GM12878 (cell line): ENCODE measurements around the gene KLHL2. TPM values are rescaled to one million over a fixed set of nuclear protein-coding genes. Genes with fewer than 3 reads are reported as not detected.
A peak's percentile ranks its signal among the peaks of the same experiment; 100 is the strongest.

Experiments
- ATAC-seq: fragments of 200-7000 bp; cut with Tn5 transposase; 3 replicates; pipeline ENCODE4 v1.9.1; 2020; ENCODE audit warnings: mild to moderate bottlenecking, moderate library complexity
- BruUV-seq: library from RNA; stranded (reverse); fragments of 400-500 nt; replicated peaks from 2 replicates; lab custom pipeline; 2021; lab: Mats Ljungman, UMichigan
- CTCF ChIA-PET: fragments of 300-600 bp; sonication (Branson Sonifier 250); formaldehyde crosslinking; extraction: SDS; loops from one replicate; lab custom pipeline; 2021; ENCODE audit warnings: inconsistent platforms; lab: Yijun Ruan, JAX
- POLR2A ChIA-PET: fragments of 350-600 bp; formaldehyde crosslinking; extraction: SDS; loops from one replicate; lab custom pipeline; 2021; ENCODE audit warnings: inconsistent platforms; lab: Charles Lee
- RAD21 ChIA-PET: fragments of 300-600 bp; sonication (Branson Sonifier 250); formaldehyde crosslinking; loops from one replicate; lab custom pipeline; 2023; ENCODE audit warnings: antibody characterized with exemption; ENCODE audit not compliant: unreplicated experiment; lab: Charles Lee
- SMC1A ChIA-PET: fragments of 300-600 bp; sonication (Branson Sonifier 250); formaldehyde crosslinking; loops from one replicate; lab custom pipeline; 2023; ENCODE audit not compliant: unreplicated experiment, uncharacterized antibody; lab: Charles Lee
- DNase-seq: peaks from one replicate; pipeline ENCODE4 v3.0.0-alpha.2; 2011; ENCODE audit warnings: low read depth, low spot score
- FAIRE-seq: peaks from 3 replicates; lab custom pipeline; 2011; peaks lifted over from hg19 to GRCh38; lab: Jason Lieb, UNC
- H2AFZ ChIP-seq: 2 replicates; pipeline ENCODE4 v1.6.0; 2011; ENCODE audit warnings: low read depth, low read length, control low read depth; ENCODE audit not compliant: control insufficient read depth
- H3K27ac ChIP-seq: 2 replicates; pipeline ENCODE4 v1.5.1; 2011; ENCODE audit warnings: control low read depth; ENCODE audit not compliant: control insufficient read depth, insufficient read depth
- H3K27me3 ChIP-seq, 2 experiments: replicated peaks in 1 of 2; 2 replicates each; pipeline versions ENCODE4 v1.6.0 to v1.6.1; 2011; ENCODE audit warnings: low read length in 1 of 2; ENCODE audit not compliant: control insufficient read depth in 2 of 2, insufficient read depth in 2 of 2
- H3K36me3 ChIP-seq, 2 experiments: 2 replicates each; pipeline ENCODE4 v1.5.1; 2011; ENCODE audit warnings: low read length in 1 of 2; ENCODE audit not compliant: control insufficient read depth in 2 of 2, insufficient read depth in 2 of 2
- H3K4me1 ChIP-seq: 2 replicates; pipeline ENCODE4 v1.6.1; 2011; ENCODE audit warnings: mild to moderate bottlenecking, low read length, moderate library complexity, mixed read lengths; ENCODE audit not compliant: control insufficient read depth, insufficient read depth
- H3K4me2 ChIP-seq: 2 replicates; pipeline ENCODE4 v1.6.0; 2011; ENCODE audit warnings: control low read depth; ENCODE audit not compliant: control insufficient read depth, insufficient read depth
- H3K4me3 ChIP-seq: fragments of 200-600 bp; sonication (generic); 2 replicates; pipeline ENCODE4 v1.5.1; 2016
- H3K79me2 ChIP-seq: 2 replicates; pipeline ENCODE4 v1.6.0; 2011; ENCODE audit warnings: low read length; ENCODE audit not compliant: control insufficient read depth, insufficient read depth
- H3K9ac ChIP-seq: 2 replicates; pipeline ENCODE4 v1.8.0; 2011; ENCODE audit warnings: low read length, control low read depth, mixed read lengths; ENCODE audit not compliant: control insufficient read depth, insufficient read depth
- H3K9me3 ChIP-seq: replicated peaks from 3 replicates; pipeline ENCODE4 v1.5.1; 2011; ENCODE audit warnings: mild to moderate bottlenecking, low read length; ENCODE audit not compliant: control insufficient read depth, insufficient read depth
- H4K20me1 ChIP-seq: 2 replicates; pipeline ENCODE4 v1.6.0; 2011; ENCODE audit not compliant: control insufficient read depth, insufficient read depth
- ASH2L ChIP-seq: fragments of 300-600, 200-600 bp; sonication (generic); IDR thresholded peaks from 2 replicates; pipeline ENCODE4 v1.6.1; 2017; ENCODE audit warnings: low read depth, mild to moderate bottlenecking, borderline replicate concordance
- DPF2 ChIP-seq: fragments of 450-650 bp; IDR thresholded peaks from 2 replicates; pipeline ENCODE4 v1.6.1; 2017; ENCODE audit warnings: mild to moderate bottlenecking
- ELK1 ChIP-seq: IDR thresholded peaks from 2 replicates; pipeline ENCODE4 v1.6.1; 2012; ENCODE audit warnings: low read depth, low read length, improper control_type of control experiment
- GABPA ChIP-seq: IDR thresholded peaks from 2 replicates; pipeline ENCODE4 v1.6.1; 2014; ENCODE audit warnings: antibody characterized with exemption, low read depth, mild to moderate bottlenecking, inconsistent platforms
- IKZF1 ChIP-seq: fragments of 450-650 bp; conservative IDR thresholded peaks from 2 replicates; pipeline ENCODE4 v1.6.1; 2017; ENCODE audit warnings: antibody characterized with exemption, mild to moderate bottlenecking
- IKZF2 ChIP-seq, 2 experiments: fragments of 450-650 bp; IDR thresholded peaks; 2 replicates each; pipeline ENCODE4 v1.6.1; 2017; ENCODE audit warnings: mild to moderate bottlenecking in 2 of 2, moderate library complexity in 2 of 2
- LARP7 ChIP-seq: fragments of 450-650 bp; IDR thresholded peaks from 2 replicates; pipeline ENCODE4 v1.6.1; 2017; ENCODE audit warnings: mild to moderate bottlenecking
- NBN ChIP-seq: fragments of 450-650 bp; IDR thresholded peaks from 2 replicates; pipeline ENCODE4 v1.6.1; 2016
- NFIC ChIP-seq: IDR thresholded peaks from 2 replicates; pipeline ENCODE4 v1.6.1; 2012; ENCODE audit warnings: low read depth, mild to moderate bottlenecking, inconsistent platforms, low read length, moderate library complexity
- RELB ChIP-seq: fragments of 450-650 bp; IDR thresholded peaks from 2 replicates; pipeline ENCODE4 v1.6.1; 2017; ENCODE audit warnings: low read depth, mild to moderate bottlenecking, moderate library complexity
- RFX5 ChIP-seq: IDR thresholded peaks from 2 replicates; pipeline ENCODE4 v1.6.1; 2011; ENCODE audit warnings: low read depth, low read length, improper control_type of control experiment
- RUNX3 ChIP-seq: IDR thresholded peaks from 2 replicates; pipeline ENCODE4 v1.6.1; 2012; ENCODE audit warnings: low read length, inconsistent platforms
- SIX5 ChIP-seq: IDR thresholded peaks from 2 replicates; pipeline ENCODE4 v1.6.1; 2011; ENCODE audit warnings: mild to moderate bottlenecking, low read depth, low read length, moderate library complexity; ENCODE audit not compliant: severe bottlenecking
- ZNF207 ChIP-seq: fragments of 450-650 bp; IDR thresholded peaks from 2 replicates; pipeline ENCODE4 v1.6.1; 2014; ENCODE audit warnings: antibody characterized with exemption, mild to moderate bottlenecking, borderline replicate concordance
- WGBS: methylation state at CpG from one replicate; pipeline ENCODE4 v1.1.6; 2016; ENCODE audit warnings: low lambda C conversion rate; ENCODE audit not compliant: insufficient replicate concordance, insufficient coverage; ENCODE audit errors: missing lambda C conversion rate; 5-methylcytosine and 5-hydroxymethylcytosine counted together
- in situ Hi-C: fragments of 300-500 bp; cut with MboI; formaldehyde crosslinking; loops from 9 replicates; pipeline ENCODE4 v1.14.3; 2018; ENCODE audit warnings: mixed read lengths
- intact Hi-C: fragments of 100-400 bp; cut with micrococcal nuclease; formaldehyde crosslinking; loops from one replicate; pipeline ENCODE4 v1.14.2; 2022; ENCODE audit not compliant: unreplicated experiment
- polyA plus RNA-seq, 11 experiments: library from polyadenylated mRNA; depleted of rRNA in 4 of 11; unstranded in 6 of 11; stranded (reverse) in 5 of 11; fragments of >200 nt; fragmentation: Nextera tagmentation in 4 of 11; fragmentation: Illumina TruSeq in 1 of 11; extraction: Ambion mirVana in 4 of 11; extraction: Trizol in 1 of 11; gene quantifications; 1 replicate in 1 of 11; 2 replicates in 10 of 11; pipeline versions ENCODE4 v1.2.1 to v1.2.3, GENCODE V29; 2011 to 2016; ENCODE audit warnings: inconsistent platforms in 2 of 11, missing spikeins in 2 of 11, low read depth in 1 of 11
- total RNA-seq, 4 experiments: library from RNA; depleted of rRNA in 3 of 4; stranded (reverse); fragments of >200 nt in 3 of 4; fragmentation: Illumina TruSeq in 1 of 4; extraction: Trizol in 1 of 4; gene quantifications; 2 replicates each; pipeline versions ENCODE4 v1.2.1 to v1.2.3, GENCODE V29; 2013 to 2021
- TF ChIP-seq, protein P1 (sequence below): fragments of 450-650 bp; IDR thresholded peaks from 2 replicates; pipeline ENCODE4 v1.6.1; 2018; ENCODE audit warnings: borderline replicate concordance, mild to moderate bottlenecking; ENCODE audit not compliant: partially characterized antibody

The KLHL2 gene
- total and polyA plus RNA-seq, 10 of the 15 experiments (the other 5 are each of a cell fraction or from before 2014, with no cell fraction given): 4.8 to 22.8 (median 12.9) TPM

DNA sequence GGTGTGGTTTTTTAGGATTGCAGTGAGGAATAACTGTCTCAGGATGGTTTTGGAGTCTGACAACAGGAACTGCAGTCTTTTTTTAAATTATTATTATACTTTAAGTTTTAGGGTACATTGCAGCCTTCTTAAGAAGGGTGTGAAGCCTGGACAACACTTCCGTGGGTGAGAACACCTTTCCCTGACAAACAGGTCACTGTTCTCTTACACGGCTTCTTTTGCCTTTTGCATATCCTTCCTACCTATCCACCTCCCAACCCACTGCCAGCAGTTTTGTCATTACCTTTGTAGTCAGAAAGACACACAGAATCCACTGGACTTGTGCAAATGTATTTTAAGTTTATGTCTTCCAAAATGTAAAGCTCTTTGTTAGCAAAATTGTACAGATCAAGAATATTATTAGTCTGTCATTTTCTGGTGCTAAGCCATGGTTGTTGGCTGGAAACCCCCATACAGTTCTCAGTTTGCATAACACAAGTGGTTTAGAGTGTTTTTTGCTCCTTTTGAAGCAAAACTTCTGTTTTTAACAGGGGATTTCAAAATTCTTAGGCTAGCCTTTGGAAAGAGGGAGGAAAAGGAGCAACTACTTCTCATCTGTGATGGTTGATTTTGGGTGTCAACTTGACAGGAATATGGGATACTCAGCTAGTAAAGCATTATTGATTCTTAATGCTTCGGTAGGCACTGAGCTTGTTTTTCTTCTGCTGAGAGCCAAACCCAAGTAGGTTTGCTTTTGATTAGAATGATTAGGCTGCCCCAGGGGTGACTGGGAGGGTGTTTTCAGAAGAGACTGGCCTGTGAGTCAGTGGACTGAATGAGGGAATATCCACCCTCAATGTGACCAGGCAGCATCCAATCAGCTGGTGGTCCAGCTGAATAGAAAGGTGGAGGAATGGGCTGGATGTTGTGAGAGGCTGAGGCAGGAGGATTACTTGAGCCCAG, 29.4 kb upstream of the KLHL2 start:
- no TSS peak for BruUV-seq
- TF ChIP-seq IKZF1: peak; percentile 49; the same call in 1 of the 2 replicates
- TF ChIP-seq NFIC: 0 out of 2 replicates have a peak, but pooled peaks have one; percentile 19
- TF ChIP-seq IKZF2 (IDR thresholded peaks at IDR 0.05): peak; percentile 17 to 24; a peak in 2 of 4 replicates
- TF ChIP-seq, protein P1, sequence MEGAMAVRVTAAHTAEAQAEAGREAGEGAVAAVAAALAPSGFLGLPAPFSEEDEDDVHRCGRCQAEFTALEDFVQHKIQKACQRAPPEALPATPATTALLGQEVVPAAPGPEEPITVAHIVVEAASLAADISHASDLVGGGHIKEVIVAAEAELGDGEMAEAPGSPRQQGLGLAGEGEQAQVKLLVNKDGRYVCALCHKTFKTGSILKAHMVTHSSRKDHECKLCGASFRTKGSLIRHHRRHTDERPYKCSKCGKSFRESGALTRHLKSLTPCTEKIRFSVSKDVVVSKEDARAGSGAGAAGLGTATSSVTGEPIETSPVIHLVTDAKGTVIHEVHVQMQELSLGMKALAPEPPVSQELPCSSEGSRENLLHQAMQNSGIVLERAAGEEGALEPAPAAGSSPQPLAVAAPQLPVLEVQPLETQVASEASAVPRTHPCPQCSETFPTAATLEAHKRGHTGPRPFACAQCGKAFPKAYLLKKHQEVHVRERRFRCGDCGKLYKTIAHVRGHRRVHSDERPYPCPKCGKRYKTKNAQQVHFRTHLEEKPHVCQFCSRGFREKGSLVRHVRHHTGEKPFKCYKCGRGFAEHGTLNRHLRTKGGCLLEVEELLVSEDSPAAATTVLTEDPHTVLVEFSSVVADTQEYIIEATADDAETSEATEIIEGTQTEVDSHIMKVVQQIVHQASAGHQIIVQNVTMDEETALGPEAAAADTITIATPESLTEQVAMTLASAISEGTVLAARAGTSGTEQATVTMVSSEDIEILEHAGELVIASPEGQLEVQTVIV: no peak
- TF ChIP-seq ZNF207: 0 out of 2 replicates have a peak, but pooled peaks have one; percentile 30
- TF ChIP-seq DPF2: peak; percentile 19; the same call in 1 of the 2 replicates
- peak; percentile 37; the same call in 1 of the 2 replicates for TF ChIP-seq RUNX3
- TF ChIP-seq NBN: 0 out of 2 replicates have a peak, but pooled peaks have one; percentile 14
- TF ChIP-seq LARP7: no peak
- peak; percentile 86 for TF ChIP-seq RELB
- TF ChIP-seq RFX5: no peak
- TF ChIP-seq GABPA: no peak
- no peak for TF ChIP-seq ASH2L
- no peak for TF ChIP-seq SIX5
- no peak for TF ChIP-seq ELK1
- TF ChIP-seq, all 136 proteins: peak for 8
- no peaks in the 10 kb centered on the region for H3K27me3 ChIP-seq
- peak overlapping the region; percentile 73; the same call in 1 of the 2 replicates for H3K4me2 ChIP-seq
- no peak overlapping the region for H3K4me3 ChIP-seq
- ATAC-seq (peak; percentile 94), FAIRE-seq (no peak), DNase-seq (peak; percentile 11)
- peak overlapping the region; percentile 42 for H3K27ac ChIP-seq
- in situ Hi-C loops: no loop called here
- no peaks in the 10 kb centered on the region for H3K79me2 ChIP-seq
- peak overlapping the region; percentile 74 for H2AFZ ChIP-seq
- H3K9ac ChIP-seq: peak overlapping the region; percentile 26; the same call in 1 of the 2 replicates
- peaks cover 4% of the 10 kb centered on the region for H3K4me1 ChIP-seq
- no peaks in the 10 kb centered on the region for H4K20me1 ChIP-seq
- ChIA-PET RAD21 (interaction anchor here (0.6 to 1.5 kb wide), 7 partner anchors 8 to 165 kb away, joined by 3 to 7 read pairs (median 3); partner anchors contain the start of gene TMEM192), CTCF (interaction anchor here (0.6 to 1.4 kb wide), 5 partner anchors 25 to 173 kb away, joined by 3 to 4 read pairs (median 3); no protein-coding TSS in a partner anchor), SMC1A (interaction anchor here (1.0 to 2.3 kb wide), 9 partner anchors 8 to 167 kb away, joined by 3 to 12 read pairs (median 3); partner anchors contain the start of gene MSMO1), POLR2A (interaction anchor here (0.7 to 1.5 kb wide), 2 partner anchors 28 to 31 kb away, joined by 3 to 9 read pairs; no protein-coding TSS in a partner anchor)
- H3K9me3 ChIP-seq: no peaks in the 10 kb centered on the region; the same call in 2 of the 3 replicates
- H3K36me3 ChIP-seq: no peaks in the 10 kb centered on the region
- WGBS: 23% methylated on average over 3 of the region's 3 CpGs
- intact Hi-C loops: no loop called here
